ENCODE results near the gene TAS2R60.
"Not testable (repeated sequence)": the region's sequence is repeated elsewhere in the genome, so short reads cannot be mapped to it uniquely, and the experiment has no call there.

TAS2R60 gene

GRCh38 chr7:143444063-143444782, 970 bp downstream of the TAS2R60 start:
- DNase-seq, result no peak

- no peak for DNase-seq
Observed at GRCh38 chr7:143444785-143445184, 1.5 kb downstream of the TAS2R60 start.

- no peak for DNase-seq
Observed at GRCh38 chr7:143447466-143447865, 4.2 kb downstream of the TAS2R60 start.

- no peak for DNase-seq
Observed at GRCh38 chr7:143448429-143448828, 5.2 kb downstream of the TAS2R60 start.

GRCh38 chr7:143449793-143450192, 6.5 kb downstream of the TAS2R60 start:
- DNase-seq, result no peak

- no peak for DNase-seq
Observed at GRCh38 chr7:143451122-143451521, 7.9 kb downstream of the TAS2R60 start.

GRCh38 chr7:143451746-143452145, 8.5 kb downstream of the TAS2R60 start:
- DNase-seq, result no peak

GRCh38 chr7:143452495-143452894, 9.2 kb downstream of the TAS2R60 start:
- DNase-seq, result no peak

- DNase-seq, result no peak
Observed at GRCh38 chr7:143454091-143454680, 10.9 kb downstream of the TAS2R60 start.

- no peak for DNase-seq
Observed at GRCh38 chr7:143455491-143455890, 12.2 kb downstream of the TAS2R60 start.

GRCh38 chr7:143455942-143456341, 12.7 kb downstream of the TAS2R60 start:
- no peak for DNase-seq

GRCh38 chr7:143456992-143457793, 13.9 kb downstream of the TAS2R60 start:
- DNase-seq, result no peak

- DNase-seq, result no peak
Observed at GRCh38 chr7:143458263-143458662, 15.0 kb downstream of the TAS2R60 start.

GRCh38 chr7:143458681-143459080, 15.4 kb downstream of the TAS2R60 start:
- no peak for DNase-seq

GRCh38 chr7:143459359-143459758, 16.1 kb downstream of the TAS2R60 start:
- no peak for DNase-seq

GRCh38 chr7:143460271-143460979, 17.2 kb downstream of the TAS2R60 start:
- no peak for DNase-seq

- no peak for DNase-seq
Observed at GRCh38 chr7:143462045-143462444, 18.8 kb downstream of the TAS2R60 start.

- no peak for DNase-seq
Observed at GRCh38 chr7:143463556-143463955, 20.3 kb downstream of the TAS2R60 start.

GRCh38 chr7:143463957-143464356, 20.7 kb downstream of the TAS2R60 start:
- DNase-seq, result no peak

- no peak for DNase-seq
Observed at GRCh38 chr7:143467724-143468123, 24.5 kb downstream of the TAS2R60 start.

GRCh38 chr7:143472071-143472689, 28.9 kb downstream of the TAS2R60 start:
- DNase-seq, result not testable (repeated sequence)

- DNase-seq, result no peak
Observed at GRCh38 chr7:143477501-143478150, 34.4 kb downstream of the TAS2R60 start, which contains the start of gene TAS2R41. Gene TAS2R41, plus strand, starts transcription at chr7:143477873. Its CDS starts 0 bp downstream, at chr7:143477873.
